Renal pelvis (tissue), 4 donors: Measurements from ENCODE around the gene ARHGAP44. TPM values are rescaled to one million over a fixed set of nuclear protein-coding genes. Genes with fewer than 3 reads are reported as not detected.
"Not testable (repeated sequence)": the region's sequence is repeated elsewhere in the genome, so short reads cannot be mapped to it uniquely, and the experiment has no call there.

Experiments
- DNase-seq: peaks from one replicate; pipeline ENCODE4 v3.0.0-alpha.2; 2013
- polyA plus RNA-seq, 3 donors: library from polyadenylated mRNA; unstranded; fragments of 120-200 nt; gene quantifications; one replicate each; pipeline ENCODE4 v1.2.1, GENCODE V29; 2013; ENCODE audit not compliant: insufficient read length in 3 of 3

The ARHGAP44 gene
- polyA plus RNA-seq, 3 donors: 6.6 to 9.7 (median 9.0) TPM

- no peak for DNase-seq
Measured at GRCh38 chr17:12808723-12809122, 19.4 kb downstream of the ARHGAP44 start.

GRCh38 chr17:12812877-12813276, 23.6 kb downstream of the ARHGAP44 start:
- DNase-seq: no peak

GRCh38 chr17:12813664-12814063, 24.4 kb downstream of the ARHGAP44 start:
- no peak for DNase-seq

- no peak for DNase-seq
Measured at GRCh38 chr17:12814718-12815117, 25.4 kb downstream of the ARHGAP44 start.

- DNase-seq: no peak
Measured at GRCh38 chr17:12815642-12816141, 26.4 kb downstream of the ARHGAP44 start.

- DNase-seq: no peak
Measured at GRCh38 chr17:12821376-12821940, 32.2 kb downstream of the ARHGAP44 start.

GRCh38 chr17:12826431-12826830, 37.1 kb downstream of the ARHGAP44 start:
- no peak for DNase-seq

- DNase-seq: peak; percentile 69
Measured at GRCh38 chr17:12830777-12831247, 41.5 kb downstream of the ARHGAP44 start.

GRCh38 chr17:12831839-12832238, 42.5 kb downstream of the ARHGAP44 start:
- no peak for DNase-seq

- DNase-seq: no peak
Measured at GRCh38 chr17:12839042-12839441, 49.7 kb downstream of the ARHGAP44 start.

GRCh38 chr17:12842936-12843335, 53.6 kb downstream of the ARHGAP44 start:
- DNase-seq: no peak

- DNase-seq: no peak
Measured at GRCh38 chr17:12850996-12851395, 61.7 kb downstream of the ARHGAP44 start.

GRCh38 chr17:12851901-12852435, 62.7 kb downstream of the ARHGAP44 start:
- DNase-seq: no peak

- DNase-seq: no peak
Measured at GRCh38 chr17:12853921-12854320, 64.6 kb downstream of the ARHGAP44 start.

GRCh38 chr17:12856416-12856815, 67.1 kb downstream of the ARHGAP44 start:
- no peak for DNase-seq

- DNase-seq: no peak
Measured at GRCh38 chr17:12857592-12857991, 68.3 kb downstream of the ARHGAP44 start.

- DNase-seq: no peak
Measured at GRCh38 chr17:12859520-12859919, 70.2 kb downstream of the ARHGAP44 start.

GRCh38 chr17:12865769-12866168, 76.5 kb downstream of the ARHGAP44 start:
- no peak for DNase-seq

- DNase-seq: no peak
Measured at GRCh38 chr17:12866244-12866643, 76.9 kb downstream of the ARHGAP44 start.

- DNase-seq: no peak
Measured at GRCh38 chr17:12867726-12868125, 78.4 kb downstream of the ARHGAP44 start.

- not testable (repeated sequence) for DNase-seq
Measured at GRCh38 chr17:12873415-12874125, 84.3 kb downstream of the ARHGAP44 start.

GRCh38 chr17:12877953-12878669, 88.8 kb downstream of the ARHGAP44 start:
- DNase-seq: no peak
